ENCODE results near the gene STX8. TPM values are rescaled to one million over a fixed set of nuclear protein-coding genes. Genes with fewer than 3 reads are reported as not detected.
"Not testable (repeated sequence)": the region's sequence is repeated elsewhere in the genome, so short reads cannot be mapped to it uniquely, and the experiment has no call there.

Gene STX8
- total RNA-seq, 1 donor from 2014 or later = 57.8 TPM

- no peaks in the 10 kb centered on the region for H3K27me3 ChIP-seq (ENCODE audit: low read depth)
- no peaks in the 10 kb centered on the region for H3K9me3 ChIP-seq
- DNase-seq (no peak), ATAC-seq (no peak)
- intact Hi-C loops (cut with DNase I) = no loop called here
- H3K4me1 ChIP-seq = no peaks in the 10 kb centered on the region
- no peak overlapping the region for H3K27ac ChIP-seq
- TF ChIP-seq CTCF (IDR thresholded peaks at IDR 0.05) = no peak
- H3K36me3 ChIP-seq = no peaks in the 10 kb centered on the region
- H3K4me3 ChIP-seq = no peak overlapping the region
Observed at GRCh38 chr17:9606453-9606852, 30.8 kb upstream of the STX8 start.

- H3K4me1 ChIP-seq; H3K27me3 ChIP-seq (ENCODE audit: low read depth); H3K36me3 ChIP-seq; H3K27ac ChIP-seq; intact Hi-C loops (cut with DNase I); H3K4me3 ChIP-seq; DNase-seq; ATAC-seq; H3K9me3 ChIP-seq: not testable (repeated sequence)
Observed at GRCh38 chr17:9604583-9604982, 29.0 kb upstream of the STX8 start.

DNA sequence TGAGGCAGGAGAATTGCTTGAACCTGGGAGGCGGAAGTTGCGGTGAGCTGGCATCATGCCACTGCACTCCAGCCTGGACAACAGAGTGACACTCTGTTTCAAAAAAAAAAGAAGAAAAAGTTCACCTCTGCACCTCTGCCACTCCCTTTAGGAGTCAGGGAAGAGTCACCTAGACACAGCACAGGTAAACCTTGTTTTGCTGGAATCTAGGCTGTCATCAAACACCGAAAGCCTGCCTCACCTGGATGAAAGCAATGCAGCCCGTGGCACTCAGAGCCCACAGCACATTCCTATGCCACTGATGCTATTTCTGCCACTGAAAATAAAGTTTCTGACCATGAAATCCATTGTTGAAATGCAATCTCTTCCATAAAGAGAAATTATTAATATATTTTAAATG lies 23.0 kb upstream of the STX8 start:
- DNase-seq = no peak
- TF ChIP-seq CTCF (IDR thresholded peaks at IDR 0.05) = no peak
- Histone ChIP-seq H3K4me3 (no peak overlapping the region), H3K36me3 (no peaks in the 10 kb centered on the region), H3K9me3 (no peaks in the 10 kb centered on the region), H3K4me1 (no peaks in the 10 kb centered on the region), H3K27ac (no peak overlapping the region), H3K27me3 (ENCODE audit: low read depth) (no peaks in the 10 kb centered on the region)
- no peak for ATAC-seq
- intact Hi-C loops (cut with DNase I) = no loop called here

DNA sequence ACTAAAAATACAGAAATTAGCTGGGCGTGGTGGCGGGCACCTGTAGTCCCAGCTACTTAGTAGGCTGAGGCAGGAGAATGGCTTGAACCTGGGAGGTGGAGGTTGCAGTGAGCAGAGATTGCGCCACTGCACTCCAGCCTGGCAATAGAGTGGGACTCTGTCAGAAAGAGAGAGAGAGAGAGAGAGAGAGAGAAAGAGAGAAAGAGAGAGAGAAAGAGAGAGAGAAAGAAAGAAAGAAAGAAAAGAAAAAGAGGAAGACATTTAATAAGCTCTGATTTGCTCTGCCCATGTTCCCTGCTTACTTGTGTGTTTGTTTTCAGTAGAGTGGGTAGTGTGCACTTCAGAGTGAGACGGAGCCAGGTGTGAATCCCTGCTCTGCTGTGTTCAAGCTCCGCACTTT lies 22.0 kb upstream of the STX8 start:
- ATAC-seq; H3K4me1 ChIP-seq; H3K27ac ChIP-seq; H3K27me3 ChIP-seq (ENCODE audit: low read depth); H3K36me3 ChIP-seq; H3K9me3 ChIP-seq; H3K4me3 ChIP-seq; DNase-seq; intact Hi-C loops (cut with DNase I): not testable (repeated sequence)

GRCh38 chr17:9594065-9594464 lies 18.4 kb upstream of the STX8 start:
- Histone ChIP-seq H3K4me3 (no peak overlapping the region), H3K27ac (no peak overlapping the region), H3K36me3 (no peaks in the 10 kb centered on the region), H3K27me3 (ENCODE audit: low read depth) (no peaks in the 10 kb centered on the region), H3K9me3 (no peaks in the 10 kb centered on the region), H3K4me1 (no peaks in the 10 kb centered on the region)
- ATAC-seq = no peak
- intact Hi-C loops (cut with DNase I) = no loop called here
- DNase-seq = no peak
- TF ChIP-seq CTCF (IDR thresholded peaks at IDR 0.05) = no peak

DNA sequence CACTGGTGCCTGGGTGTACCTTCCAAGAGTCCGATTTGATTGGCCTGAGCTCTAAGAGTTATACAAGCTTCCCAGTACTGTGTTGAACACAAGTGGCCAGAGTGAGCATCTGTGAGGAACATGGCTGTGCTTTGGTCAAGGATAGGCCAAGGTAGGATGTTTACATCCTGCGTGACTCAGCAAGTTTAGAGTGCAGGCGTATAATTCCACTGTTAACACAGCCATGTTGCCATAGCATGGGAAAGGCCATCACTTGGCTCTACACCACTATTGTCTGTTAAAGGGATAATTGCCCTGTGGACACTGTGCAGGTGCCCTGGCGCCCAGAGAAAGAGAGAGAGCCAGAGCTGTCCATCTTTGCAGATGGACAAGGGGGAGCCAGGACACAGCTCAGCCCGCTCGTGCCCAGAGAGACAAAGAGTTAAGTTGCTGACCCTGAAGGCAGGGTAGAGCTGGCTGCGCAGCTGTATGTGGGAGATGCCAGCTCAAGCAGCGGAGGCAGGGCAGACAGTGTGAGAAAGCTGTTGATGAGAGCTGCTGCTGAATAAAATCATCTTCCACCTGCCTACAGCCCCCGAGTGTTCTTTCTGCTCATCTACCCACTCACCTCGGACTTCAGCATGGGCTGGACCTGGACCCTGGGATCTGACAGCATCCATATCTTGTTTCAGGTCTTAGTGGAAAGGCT lies 12.5 kb upstream of the STX8 start:
- Histone ChIP-seq H3K36me3 (no peaks in the 10 kb centered on the region), H3K27me3 (ENCODE audit: low read depth) (no peaks in the 10 kb centered on the region), H3K4me1 (no peaks in the 10 kb centered on the region), H3K9me3 (no peaks in the 10 kb centered on the region), H3K4me3 (no peak overlapping the region), H3K27ac (no peak overlapping the region)
- TF ChIP-seq CTCF (IDR thresholded peaks at IDR 0.05) = no peak
- ATAC-seq = no peak
- intact Hi-C loops (cut with DNase I) = no loop called here
- DNase-seq = no peak

- Histone ChIP-seq H3K36me3 (no peaks in the 10 kb centered on the region), H3K4me1 (peaks cover 38% of the 10 kb centered on the region), H3K4me3 (peak overlapping the region; percentile 81), H3K9me3 (no peaks in the 10 kb centered on the region), H3K27ac (no peak overlapping the region), H3K27me3 (ENCODE audit: low read depth) (no peaks in the 10 kb centered on the region)
- intact Hi-C loops (cut with DNase I) = no loop called here
- DNase-seq = no peak
- peak in 1 of 2 donors; percentile 9 for ATAC-seq
- no peak for TF ChIP-seq CTCF (IDR thresholded peaks at IDR 0.05)
Observed at GRCh38 chr17:9577373-9577709, 1.7 kb upstream of the STX8 start.

Data from lower lobe of right lung (tissue), 2 donors.